Measurements from ENCODE around the gene NAB2.

DNA sequence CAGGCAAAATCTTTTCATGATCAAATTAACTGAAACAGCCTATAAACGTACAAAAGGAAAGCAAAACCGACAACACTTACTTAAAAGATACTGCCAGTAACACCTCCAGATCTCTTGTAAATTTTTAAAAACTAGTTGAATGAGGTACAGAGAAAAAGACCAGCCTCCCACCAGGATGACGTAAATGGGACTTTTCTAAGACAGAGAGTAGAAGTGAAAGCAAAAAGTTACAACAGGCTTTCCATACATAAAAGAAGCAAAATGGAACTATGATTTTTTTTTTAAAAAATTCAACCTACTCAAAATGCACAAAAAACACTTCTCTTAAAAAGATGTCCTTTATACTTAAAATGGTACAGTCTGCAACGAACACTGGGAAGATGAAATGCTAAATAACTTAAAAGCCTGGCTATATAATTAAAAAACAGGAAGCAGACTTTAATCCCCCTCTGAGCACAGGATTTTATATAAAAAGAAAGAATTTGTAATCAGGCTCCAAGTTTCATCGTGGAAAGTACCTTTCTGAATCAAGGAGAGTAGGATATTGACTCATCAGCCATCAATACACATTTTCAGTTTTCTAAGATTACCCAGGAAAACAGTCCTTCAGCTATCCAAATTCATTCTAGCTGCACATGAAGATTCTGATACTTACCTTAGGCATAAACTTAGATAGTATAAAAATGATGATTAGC is 24.8 kb upstream of the NAB2 start:
- TF ChIP-seq, protein P1, sequence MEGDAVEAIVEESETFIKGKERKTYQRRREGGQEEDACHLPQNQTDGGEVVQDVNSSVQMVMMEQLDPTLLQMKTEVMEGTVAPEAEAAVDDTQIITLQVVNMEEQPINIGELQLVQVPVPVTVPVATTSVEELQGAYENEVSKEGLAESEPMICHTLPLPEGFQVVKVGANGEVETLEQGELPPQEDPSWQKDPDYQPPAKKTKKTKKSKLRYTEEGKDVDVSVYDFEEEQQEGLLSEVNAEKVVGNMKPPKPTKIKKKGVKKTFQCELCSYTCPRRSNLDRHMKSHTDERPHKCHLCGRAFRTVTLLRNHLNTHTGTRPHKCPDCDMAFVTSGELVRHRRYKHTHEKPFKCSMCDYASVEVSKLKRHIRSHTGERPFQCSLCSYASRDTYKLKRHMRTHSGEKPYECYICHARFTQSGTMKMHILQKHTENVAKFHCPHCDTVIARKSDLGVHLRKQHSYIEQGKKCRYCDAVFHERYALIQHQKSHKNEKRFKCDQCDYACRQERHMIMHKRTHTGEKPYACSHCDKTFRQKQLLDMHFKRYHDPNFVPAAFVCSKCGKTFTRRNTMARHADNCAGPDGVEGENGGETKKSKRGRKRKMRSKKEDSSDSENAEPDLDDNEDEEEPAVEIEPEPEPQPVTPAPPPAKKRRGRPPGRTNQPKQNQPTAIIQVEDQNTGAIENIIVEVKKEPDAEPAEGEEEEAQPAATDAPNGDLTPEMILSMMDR (optimal IDR thresholded peaks at IDR 0.05 in 1 of 3, IDR thresholded peaks at IDR 0.05 in 1 of 3, conservative IDR thresholded peaks at IDR 0.05 in 1 of 3; ENCODE audit: extremely low read depth in 1 of 3, insufficient read depth in 2 of 3, low read length in 3 of 3): no peak
- TF ChIP-seq EZH2 (IDR thresholded peaks at IDR 0.05; ENCODE audit: low read length): no peak

Measured in keratinocyte (primary cell).